Osteocyte (in vitro differentiated cells): ENCODE results near the gene CDKN2B. TPM values are rescaled to one million over a fixed set of nuclear protein-coding genes. Genes with fewer than 3 reads are reported as not detected.

ENCODE experiments used
- DNase-seq: peaks from one replicate; pipeline ENCODE4 v3.0.0; 2021; ENCODE audit warnings: mixed read lengths; ENCODE audit not compliant: unreplicated experiment; ENCODE audit errors: extremely low spot score
- H3K27ac Mint-ChIP-seq: one replicate; pipeline ENCODE4 v1.8.0; 2021; ENCODE audit warnings: mild to moderate bottlenecking, mixed read lengths; ENCODE audit not compliant: unreplicated experiment
- H3K27me3 Mint-ChIP-seq: one replicate; pipeline ENCODE4 v1.8.0; 2021; ENCODE audit warnings: mixed read lengths; ENCODE audit not compliant: unreplicated experiment
- H3K36me3 Mint-ChIP-seq: one replicate; pipeline ENCODE4 v1.8.0; 2021; ENCODE audit warnings: mixed read lengths; ENCODE audit not compliant: unreplicated experiment
- H3K4me1 Mint-ChIP-seq: one replicate; pipeline ENCODE4 v1.8.0; 2021; ENCODE audit warnings: mixed read lengths; ENCODE audit not compliant: unreplicated experiment
- H3K4me3 Mint-ChIP-seq: one replicate; pipeline ENCODE4 v1.8.0; 2021; ENCODE audit warnings: mild to moderate bottlenecking, moderate library complexity, mixed read lengths; ENCODE audit not compliant: unreplicated experiment
- H3K9me3 Mint-ChIP-seq: one replicate; pipeline ENCODE4 v1.8.0; 2021; ENCODE audit warnings: mixed read lengths; ENCODE audit not compliant: unreplicated experiment
- total RNA-seq: library from RNA; stranded (reverse); gene quantifications from 2 replicates; pipeline ENCODE4 v1.2.1, GENCODE V29; 2021
- TF ChIP-seq, protein P1 (sequence below): fragments of 200-600 bp; sonication (generic); IDR thresholded peaks from 2 replicates; pipeline ENCODE4 v1.5.0; 2021; ENCODE audit warnings: antibody characterized with exemption, mild to moderate bottlenecking, moderate library complexity

Gene CDKN2B
- total RNA-seq, 1 donor from 2014 or later: 22.9 TPM

DNA sequence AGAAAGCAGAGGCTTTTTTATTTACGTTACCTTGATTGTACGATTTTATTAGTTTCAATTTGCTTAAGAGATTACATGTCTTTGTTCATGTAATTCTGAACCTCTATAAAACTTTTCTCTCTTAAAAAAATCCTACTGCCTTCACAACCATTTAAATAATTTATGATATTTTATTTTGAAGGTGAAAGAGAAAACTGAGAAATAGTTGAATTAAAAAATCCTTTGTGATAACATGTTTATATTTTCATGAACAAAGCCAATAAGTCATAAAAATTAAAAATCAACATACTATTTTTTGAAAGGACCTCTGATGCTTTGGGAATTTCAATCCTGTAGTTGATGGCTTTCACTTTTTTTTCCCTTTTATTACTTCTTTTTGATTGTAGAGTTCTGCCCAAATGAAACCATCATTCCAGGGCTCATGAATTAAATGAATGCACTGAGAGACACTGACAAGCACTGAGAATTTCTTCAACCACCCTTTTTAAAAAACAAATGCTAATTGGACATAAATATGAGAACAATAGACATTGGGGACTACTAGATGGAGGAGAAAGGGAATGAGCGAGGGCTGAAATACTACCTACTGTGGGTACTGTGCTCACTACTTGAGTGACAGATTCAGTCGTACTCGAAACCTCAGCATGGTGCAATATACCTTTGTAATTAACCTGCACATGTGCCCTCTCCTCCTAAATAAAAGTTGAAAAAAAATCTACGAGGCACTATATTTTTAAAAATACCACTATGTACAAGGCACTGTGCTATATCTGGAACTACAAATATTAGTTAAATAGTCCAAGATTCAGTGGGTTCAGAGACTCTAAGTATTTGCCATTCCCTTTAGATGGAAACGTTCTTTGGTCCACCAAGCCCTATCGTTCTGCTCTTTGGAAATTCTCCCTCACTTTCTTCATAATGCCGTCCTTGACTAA is 20.8 kb downstream of the CDKN2B start:
- TF ChIP-seq, protein P1, sequence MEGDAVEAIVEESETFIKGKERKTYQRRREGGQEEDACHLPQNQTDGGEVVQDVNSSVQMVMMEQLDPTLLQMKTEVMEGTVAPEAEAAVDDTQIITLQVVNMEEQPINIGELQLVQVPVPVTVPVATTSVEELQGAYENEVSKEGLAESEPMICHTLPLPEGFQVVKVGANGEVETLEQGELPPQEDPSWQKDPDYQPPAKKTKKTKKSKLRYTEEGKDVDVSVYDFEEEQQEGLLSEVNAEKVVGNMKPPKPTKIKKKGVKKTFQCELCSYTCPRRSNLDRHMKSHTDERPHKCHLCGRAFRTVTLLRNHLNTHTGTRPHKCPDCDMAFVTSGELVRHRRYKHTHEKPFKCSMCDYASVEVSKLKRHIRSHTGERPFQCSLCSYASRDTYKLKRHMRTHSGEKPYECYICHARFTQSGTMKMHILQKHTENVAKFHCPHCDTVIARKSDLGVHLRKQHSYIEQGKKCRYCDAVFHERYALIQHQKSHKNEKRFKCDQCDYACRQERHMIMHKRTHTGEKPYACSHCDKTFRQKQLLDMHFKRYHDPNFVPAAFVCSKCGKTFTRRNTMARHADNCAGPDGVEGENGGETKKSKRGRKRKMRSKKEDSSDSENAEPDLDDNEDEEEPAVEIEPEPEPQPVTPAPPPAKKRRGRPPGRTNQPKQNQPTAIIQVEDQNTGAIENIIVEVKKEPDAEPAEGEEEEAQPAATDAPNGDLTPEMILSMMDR: no peak
- Mint-ChIP-seq H3K27me3 (peaks cover 47% of the 10 kb centered on the region), H3K27ac (no peak overlapping the region), H3K36me3 (peaks cover 10% of the 10 kb centered on the region), H3K4me3 (no peak overlapping the region), H3K4me1 (peaks cover 22% of the 10 kb centered on the region), H3K9me3 (no peaks in the 10 kb centered on the region)
- DNase-seq: no peak

GRCh38 chr9:21985964-21986667 is 23.0 kb downstream of the CDKN2B start:
- Mint-ChIP-seq H3K4me3 (no peak overlapping the region), H3K4me1 (peaks cover 19% of the 10 kb centered on the region), H3K27ac (no peak overlapping the region), H3K9me3 (no peaks in the 10 kb centered on the region), H3K27me3 (peaks cover 68% of the 10 kb centered on the region), H3K36me3 (peaks cover 10% of the 10 kb centered on the region)
- TF ChIP-seq, protein P1: no peak
- DNase-seq: no peak

DNA sequence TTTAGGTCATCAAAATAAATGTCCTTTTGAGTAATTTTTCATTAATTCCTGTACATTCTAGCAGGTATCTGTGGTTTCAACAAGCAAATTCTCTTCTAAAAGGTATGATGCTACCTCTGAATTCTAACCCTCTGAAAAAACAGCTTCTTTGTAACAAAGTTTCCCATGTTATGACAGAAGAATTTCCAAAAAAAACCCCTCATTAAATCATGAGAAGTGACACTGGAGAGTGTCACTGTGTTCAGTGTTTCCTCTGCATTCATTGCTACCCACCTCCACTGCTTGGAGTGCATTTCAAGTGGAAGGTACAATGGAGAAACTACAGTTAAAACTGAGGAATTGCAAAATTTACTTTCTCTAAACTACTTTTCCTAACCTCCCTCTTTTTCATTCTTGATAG is 25.0 kb downstream of the CDKN2B start:
- Mint-ChIP-seq H3K36me3 (peaks cover under 1% of the 10 kb centered on the region), H3K27ac (no peak overlapping the region), H3K4me3 (no peak overlapping the region), H3K9me3 (no peaks in the 10 kb centered on the region), H3K4me1 (peaks cover 11% of the 10 kb centered on the region), H3K27me3 (peaks cover 68% of the 10 kb centered on the region)
- DNase-seq: no peak
- TF ChIP-seq, protein P1: no peak

GRCh38 chr9:21983561-21983935 is 25.6 kb downstream of the CDKN2B start:
- peaks cover 11% of the 10 kb centered on the region for H3K4me1 Mint-ChIP-seq
- no peaks in the 10 kb centered on the region for H3K36me3 Mint-ChIP-seq
- H3K27ac Mint-ChIP-seq: no peak overlapping the region
- H3K9me3 Mint-ChIP-seq: no peaks in the 10 kb centered on the region
- no peak overlapping the region for H3K4me3 Mint-ChIP-seq
- TF ChIP-seq, protein P1: no peak
- H3K27me3 Mint-ChIP-seq: peaks cover 68% of the 10 kb centered on the region
- DNase-seq: no peak
